RWPE2 (cell line): ENCODE measurements around the gene BABAM2.

Source experiments
- ATAC-seq: fragments of 200-7000 bp; cut with Tn5 transposase; 3 replicates; pipeline ENCODE4 v1.9.1; 2021; ENCODE audit warnings: low read depth
- DNase-seq: peaks from one replicate; pipeline ENCODE4 v3.0.0-alpha.2; 2020; ENCODE audit warnings: low spot score
- H3K27ac ChIP-seq: fragments of 450-650 bp; 2 replicates; pipeline ENCODE4 v1.5.1; 2017; ENCODE audit warnings: mild to moderate bottlenecking; ENCODE audit not compliant: poor library complexity, severe bottlenecking
- H3K27me3 ChIP-seq: fragments of 250-450 bp; sonication (Bioruptor Pico); 2 replicates; pipeline ENCODE4 v1.5.1; 2021; ENCODE audit warnings: mild to moderate bottlenecking, moderate library complexity; ENCODE audit not compliant: insufficient read depth, poor library complexity, severe bottlenecking
- H3K36me3 ChIP-seq: fragments of 250-450 bp; sonication (Bioruptor Pico); 2 replicates; pipeline ENCODE4 v1.5.1; 2020; ENCODE audit warnings: low read depth, mild to moderate bottlenecking, moderate library complexity
- H3K4me1 ChIP-seq: fragments of 250-450 bp; sonication (Bioruptor Pico); 2 replicates; pipeline ENCODE4 v1.5.1; 2021; ENCODE audit warnings: mild to moderate bottlenecking, moderate library complexity; ENCODE audit not compliant: insufficient read depth, poor library complexity, severe bottlenecking
- H3K4me3 ChIP-seq: fragments of 250-450 bp; sonication (Bioruptor Pico); 2 replicates; pipeline ENCODE4 v1.5.1; 2021; ENCODE audit warnings: mild to moderate bottlenecking, moderate library complexity; ENCODE audit not compliant: severe bottlenecking
- H3K9me3 ChIP-seq: fragments of 250-450 bp; sonication (Bioruptor Pico); 2 replicates; pipeline ENCODE4 v1.5.1; 2021; ENCODE audit warnings: mild to moderate bottlenecking, moderate library complexity; ENCODE audit not compliant: severe bottlenecking
- CTCF ChIP-seq: fragments of 450-650 bp; IDR thresholded peaks from one replicate; pipeline ENCODE4 v1.5.1; 2017; ENCODE audit warnings: mild to moderate bottlenecking, moderate library complexity; ENCODE audit not compliant: poor library complexity, severe bottlenecking

Gene BABAM2

GRCh38 chr2:28185891-28186290 lies 295.4 kb downstream of the BABAM2 start:
- DNase-seq: no peak
- Histone ChIP-seq H3K36me3 (no peaks in the 10 kb centered on the region), H3K4me3 (no peak overlapping the region), H3K27ac (peak overlapping the region; percentile 70), H3K27me3 (no peaks in the 10 kb centered on the region), H3K4me1 (peaks cover 19% of the 10 kb centered on the region), H3K9me3 (no peaks in the 10 kb centered on the region)
- peak; percentile 71; the same call in 2 of the 3 replicates for ATAC-seq
- TF ChIP-seq CTCF: no peak

- Histone ChIP-seq H3K4me3 (no peak overlapping the region), H3K36me3 (no peaks in the 10 kb centered on the region), H3K27ac (no peak overlapping the region), H3K27me3 (no peaks in the 10 kb centered on the region), H3K9me3 (no peaks in the 10 kb centered on the region), H3K4me1 (peaks cover 19% of the 10 kb centered on the region)
- no peak for TF ChIP-seq CTCF
- no peak for ATAC-seq
- no peak for DNase-seq
Observed at GRCh38 chr2:28187186-28187585, 296.7 kb downstream of the BABAM2 start.

GRCh38 chr2:28188436-28188835 lies 297.9 kb downstream of the BABAM2 start:
- no peak for ATAC-seq
- peaks cover 19% of the 10 kb centered on the region for H3K4me1 ChIP-seq
- TF ChIP-seq CTCF: no peak
- no peak overlapping the region for H3K4me3 ChIP-seq
- H3K9me3 ChIP-seq: no peaks in the 10 kb centered on the region
- no peak overlapping the region for H3K27ac ChIP-seq
- no peak for DNase-seq
- no peaks in the 10 kb centered on the region for H3K36me3 ChIP-seq
- no peaks in the 10 kb centered on the region for H3K27me3 ChIP-seq

- no peak overlapping the region for H3K27ac ChIP-seq
- DNase-seq (no peak), ATAC-seq (no peak)
Observed at GRCh38 chr2:28193630-28194403, 303.3 kb downstream of the BABAM2 start.

More at GRCh38 chr2:28193630-28194403, 303.3 kb downstream of the BABAM2 start:
- Histone ChIP-seq H3K36me3 (no peaks in the 10 kb centered on the region), H3K27me3 (no peaks in the 10 kb centered on the region), H3K4me1 (no peaks in the 10 kb centered on the region), H3K9me3 (no peaks in the 10 kb centered on the region), H3K4me3 (no peak overlapping the region)
- no peak for TF ChIP-seq CTCF
